ENCODE results near the gene PIM1.
"Not testable (repeated sequence)": the region's sequence is repeated elsewhere in the genome, so short reads cannot be mapped to it uniquely, and the experiment has no call there.

The PIM1 gene

DNA sequence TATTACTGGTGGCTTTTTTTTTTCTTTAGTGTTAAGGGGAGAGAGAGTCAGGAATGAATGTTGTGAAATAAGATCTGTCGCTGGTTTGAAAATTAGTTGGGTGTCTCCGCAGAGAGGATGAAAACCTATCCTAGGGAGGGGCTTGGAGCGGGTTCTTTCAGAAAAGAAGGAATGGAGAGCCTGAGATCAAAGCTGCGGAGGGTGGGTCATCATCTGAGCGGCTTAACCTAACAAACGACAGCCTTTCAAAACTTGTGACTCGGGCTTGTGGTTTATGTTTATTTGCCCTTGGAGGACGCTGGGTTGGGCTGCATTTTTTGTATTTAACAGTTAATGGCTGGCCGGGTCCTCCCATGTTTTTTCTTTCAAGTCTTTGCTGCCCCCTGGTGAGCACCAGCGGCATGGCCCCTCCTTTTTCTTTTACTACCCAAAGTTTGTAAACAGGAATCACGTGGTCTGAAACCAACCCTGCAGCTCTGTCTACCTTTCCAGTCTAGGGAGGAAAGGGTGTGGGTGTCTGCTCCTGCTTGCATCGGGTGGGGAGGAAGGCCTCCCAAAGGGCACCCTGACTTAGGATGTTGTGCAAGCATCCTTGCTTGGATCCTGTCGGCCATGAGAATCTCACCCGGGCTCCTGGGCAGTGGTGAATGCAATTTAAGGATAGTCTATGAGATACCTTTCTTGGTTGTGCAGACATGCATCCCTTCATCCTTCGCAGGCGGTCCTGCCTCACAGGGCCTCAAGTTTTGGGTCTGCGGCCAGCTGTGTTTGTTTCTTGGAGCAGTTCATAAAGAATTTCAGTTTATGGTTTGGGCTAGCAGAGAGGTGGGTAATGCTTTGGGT, 2.2 kb downstream of the PIM1 start:
- peak; percentile 98 for DNase-seq

DNA sequence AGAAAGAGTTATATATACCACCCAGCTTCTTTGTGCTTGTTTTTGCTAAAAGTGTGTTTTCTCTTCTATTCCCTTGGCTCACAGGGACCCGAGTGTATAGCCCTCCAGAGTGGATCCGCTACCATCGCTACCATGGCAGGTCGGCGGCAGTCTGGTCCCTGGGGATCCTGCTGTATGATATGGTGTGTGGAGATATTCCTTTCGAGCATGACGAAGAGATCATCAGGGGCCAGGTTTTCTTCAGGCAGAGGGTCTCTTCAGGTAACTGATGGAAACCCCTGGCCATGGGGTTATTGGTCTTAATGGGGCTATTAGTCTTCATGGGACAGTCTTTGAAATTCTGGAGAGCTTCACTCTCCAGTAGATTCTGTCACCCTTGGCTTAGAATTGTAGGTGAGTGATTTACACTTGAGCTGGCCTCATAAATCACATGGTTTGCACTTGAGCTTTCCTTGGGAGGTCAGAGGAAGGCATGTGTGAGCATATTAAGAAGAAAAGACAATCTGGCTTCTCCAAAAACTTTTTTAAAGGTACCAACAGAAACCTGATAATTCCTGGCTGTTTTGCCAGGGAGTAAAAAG, 3.0 kb downstream of the PIM1 start:
- DNase-seq: peak; percentile 79

DNA sequence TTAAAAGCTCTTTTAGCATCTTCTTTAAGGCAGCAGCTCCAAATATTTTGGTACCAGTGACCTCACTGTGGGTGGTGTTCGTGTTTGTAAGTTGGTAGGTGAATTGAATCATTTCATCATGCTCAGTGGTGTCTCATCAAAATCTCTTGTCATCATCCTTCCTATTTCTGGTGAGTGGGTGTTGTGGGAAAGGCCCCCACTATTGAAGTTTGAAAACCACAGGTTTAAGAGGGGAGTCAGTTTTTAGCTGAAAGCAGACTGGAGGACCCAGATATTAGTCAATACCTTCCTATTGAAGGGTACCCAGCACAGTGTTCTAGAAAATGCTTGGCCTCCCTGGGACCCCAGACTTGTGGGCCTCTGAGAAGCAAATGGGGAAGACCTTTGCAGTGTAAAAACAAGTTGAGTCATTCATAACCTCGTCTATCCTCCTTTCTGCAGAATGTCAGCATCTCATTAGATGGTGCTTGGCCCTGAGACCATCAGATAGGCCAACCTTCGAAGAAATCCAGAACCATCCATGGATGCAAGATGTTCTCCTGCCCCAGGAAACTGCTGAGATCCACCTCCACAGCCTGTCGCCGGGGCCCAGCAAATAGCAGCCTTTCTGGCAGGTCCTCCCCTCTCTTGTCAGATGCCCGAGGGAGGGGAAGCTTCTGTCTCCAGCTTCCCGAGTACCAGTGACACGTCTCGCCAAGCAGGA, 3.7 kb downstream of the PIM1 start:
- peak; percentile 87 for DNase-seq

DNA sequence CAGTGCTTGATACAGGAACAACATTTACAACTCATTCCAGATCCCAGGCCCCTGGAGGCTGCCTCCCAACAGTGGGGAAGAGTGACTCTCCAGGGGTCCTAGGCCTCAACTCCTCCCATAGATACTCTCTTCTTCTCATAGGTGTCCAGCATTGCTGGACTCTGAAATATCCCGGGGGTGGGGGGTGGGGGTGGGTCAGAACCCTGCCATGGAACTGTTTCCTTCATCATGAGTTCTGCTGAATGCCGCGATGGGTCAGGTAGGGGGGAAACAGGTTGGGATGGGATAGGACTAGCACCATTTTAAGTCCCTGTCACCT, 4.2 kb downstream of the PIM1 start:
- no peak for DNase-seq

DNA sequence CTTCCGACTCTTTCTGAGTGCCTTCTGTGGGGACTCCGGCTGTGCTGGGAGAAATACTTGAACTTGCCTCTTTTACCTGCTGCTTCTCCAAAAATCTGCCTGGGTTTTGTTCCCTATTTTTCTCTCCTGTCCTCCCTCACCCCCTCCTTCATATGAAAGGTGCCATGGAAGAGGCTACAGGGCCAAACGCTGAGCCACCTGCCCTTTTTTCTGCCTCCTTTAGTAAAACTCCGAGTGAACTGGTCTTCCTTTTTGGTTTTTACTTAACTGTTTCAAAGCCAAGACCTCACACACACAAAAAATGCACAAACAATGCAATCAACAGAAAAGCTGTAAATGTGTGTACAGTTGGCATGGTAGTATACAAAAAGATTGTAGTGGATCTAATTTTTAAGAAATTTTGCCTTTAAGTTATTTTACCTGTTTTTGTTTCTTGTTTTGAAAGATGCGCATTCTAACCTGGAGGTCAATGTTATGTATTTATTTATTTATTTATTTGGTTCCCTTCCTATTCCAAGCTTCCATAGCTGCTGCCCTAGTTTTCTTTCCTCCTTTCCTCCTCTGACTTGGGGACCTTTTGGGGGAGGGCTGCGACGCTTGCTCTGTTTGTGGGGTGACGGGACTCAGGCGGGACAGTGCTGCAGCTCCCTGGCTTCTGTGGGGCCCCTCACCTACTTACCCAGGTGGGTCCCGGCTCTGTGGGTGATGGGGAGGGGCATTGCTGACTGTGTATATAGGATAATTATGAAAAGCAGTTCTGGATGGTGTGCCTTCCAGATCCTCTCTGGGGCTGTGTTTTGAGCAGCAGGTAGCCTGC, 4.8 kb downstream of the PIM1 start:
- DNase-seq: peak; percentile 80

DNA sequence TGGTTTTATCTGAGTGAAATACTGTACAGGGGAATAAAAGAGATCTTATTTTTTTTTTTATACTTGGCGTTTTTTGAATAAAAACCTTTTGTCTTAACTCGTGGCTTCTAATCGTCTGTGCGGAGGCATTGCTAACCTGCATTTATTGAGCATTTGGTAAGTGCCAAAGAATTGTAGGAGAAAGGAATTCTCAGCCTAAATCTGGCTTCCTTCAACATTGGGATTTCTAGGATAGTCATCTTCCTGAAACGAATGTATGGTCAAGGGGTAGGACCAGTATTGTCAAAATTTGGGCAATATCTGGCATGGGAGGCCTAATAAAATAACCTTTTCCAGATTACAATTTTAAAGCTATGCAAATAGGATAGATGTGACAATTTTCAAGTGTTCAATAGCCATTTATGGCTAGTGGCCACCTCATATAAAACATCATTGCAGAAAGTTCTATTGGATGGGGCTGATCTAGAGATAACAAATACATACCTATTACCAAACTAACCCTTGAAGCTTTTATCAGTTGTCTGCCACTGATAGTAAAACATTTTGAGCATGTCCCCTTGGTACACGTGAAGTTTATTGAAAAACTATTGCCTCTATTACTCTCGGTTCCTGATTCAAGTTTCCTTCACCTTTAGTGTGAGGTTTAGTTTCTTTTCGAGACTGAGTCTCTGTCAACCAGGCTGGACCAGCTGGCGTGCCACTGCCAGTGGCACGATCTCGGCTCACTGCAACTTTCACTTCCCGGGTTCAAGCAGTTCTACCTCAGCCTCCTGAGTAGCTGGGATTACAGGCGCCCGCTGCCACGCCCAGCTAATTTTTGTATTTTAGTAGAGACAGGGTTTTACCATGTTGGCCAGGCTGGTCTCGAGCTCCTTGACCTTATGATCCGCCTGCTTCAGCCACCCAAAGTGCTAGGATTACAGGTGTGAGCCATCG, 5.6 kb downstream of the PIM1 start:
- peak; percentile 96 for DNase-seq

DNA sequence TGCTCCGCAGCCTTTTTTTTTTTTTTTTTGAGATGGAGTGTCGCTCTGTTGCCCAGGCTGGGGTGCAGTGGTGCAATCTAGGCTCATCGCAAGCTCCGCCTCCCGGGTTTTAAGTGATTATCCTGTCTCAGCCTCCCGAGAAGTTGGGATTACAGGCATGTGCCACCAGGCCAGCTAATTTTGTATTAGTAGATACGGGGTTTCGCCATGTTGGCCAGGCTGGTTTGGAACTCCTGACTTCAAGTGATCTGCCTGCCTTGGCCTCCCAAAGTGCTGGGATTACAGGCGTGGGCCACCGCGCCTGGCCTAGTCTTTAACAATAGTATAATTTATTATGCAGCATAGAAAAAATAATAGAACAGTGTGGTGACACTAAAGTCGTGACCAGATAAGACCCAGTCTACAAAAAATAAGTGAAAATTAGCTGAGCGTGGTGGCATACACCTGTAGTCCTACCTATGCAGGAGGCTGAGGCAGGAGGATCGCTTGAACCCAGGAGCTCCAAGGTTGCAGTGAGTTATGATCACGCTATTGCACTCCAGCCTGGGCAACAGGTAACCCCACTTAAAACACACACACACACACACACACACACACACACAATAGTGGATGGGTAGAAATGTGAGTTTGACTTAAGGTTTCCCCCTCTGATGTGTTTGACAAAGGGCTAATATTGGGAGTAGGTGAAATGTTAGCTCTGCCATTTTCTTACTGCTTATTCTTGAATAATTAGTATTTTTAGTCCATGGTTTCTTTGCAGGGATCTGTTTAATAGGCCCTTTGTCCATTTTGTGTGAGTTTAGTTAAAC, 6.5 kb downstream of the PIM1 start:
- peak; percentile 96 for DNase-seq

DNA sequence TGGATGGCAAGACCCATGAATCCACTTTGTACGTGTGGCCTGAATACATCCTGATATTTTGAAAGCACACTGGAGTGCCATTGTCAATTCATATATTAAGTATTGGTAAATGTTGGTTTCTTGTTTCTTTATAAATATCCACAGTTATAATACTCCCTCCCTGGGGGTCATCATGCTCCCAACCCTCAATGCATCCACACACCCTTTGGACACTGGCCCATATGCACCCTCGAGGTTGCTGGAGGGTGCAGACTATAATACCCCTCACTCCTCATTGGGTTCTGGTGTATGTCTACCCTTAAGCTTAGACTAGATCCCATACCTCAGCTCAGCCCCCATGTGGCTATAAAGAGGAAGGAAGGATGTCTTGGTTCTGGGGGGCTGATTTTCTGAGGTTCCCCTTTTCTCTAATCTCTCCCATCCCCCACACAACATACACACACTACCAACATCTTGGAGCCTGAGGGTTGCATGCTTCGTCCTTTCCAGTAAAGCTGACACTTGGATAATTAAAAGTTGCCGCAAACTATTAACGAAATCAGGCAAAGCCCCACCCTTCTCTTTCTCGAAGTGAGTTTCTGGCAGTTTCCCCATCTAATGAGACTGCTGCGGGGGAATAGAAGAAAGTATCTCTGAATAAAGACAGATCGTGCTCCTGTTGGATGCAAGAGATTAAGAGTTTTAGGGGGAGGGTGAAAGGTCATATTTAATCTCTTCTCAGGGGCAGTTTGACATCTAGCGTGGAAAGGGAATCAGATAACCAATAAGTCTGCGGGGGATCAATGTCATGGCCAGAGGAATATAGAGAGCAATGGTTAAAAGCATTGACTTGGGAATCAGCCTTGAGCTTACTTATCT, 7.4 kb downstream of the PIM1 start:
- peak; percentile 97 for DNase-seq

DNA sequence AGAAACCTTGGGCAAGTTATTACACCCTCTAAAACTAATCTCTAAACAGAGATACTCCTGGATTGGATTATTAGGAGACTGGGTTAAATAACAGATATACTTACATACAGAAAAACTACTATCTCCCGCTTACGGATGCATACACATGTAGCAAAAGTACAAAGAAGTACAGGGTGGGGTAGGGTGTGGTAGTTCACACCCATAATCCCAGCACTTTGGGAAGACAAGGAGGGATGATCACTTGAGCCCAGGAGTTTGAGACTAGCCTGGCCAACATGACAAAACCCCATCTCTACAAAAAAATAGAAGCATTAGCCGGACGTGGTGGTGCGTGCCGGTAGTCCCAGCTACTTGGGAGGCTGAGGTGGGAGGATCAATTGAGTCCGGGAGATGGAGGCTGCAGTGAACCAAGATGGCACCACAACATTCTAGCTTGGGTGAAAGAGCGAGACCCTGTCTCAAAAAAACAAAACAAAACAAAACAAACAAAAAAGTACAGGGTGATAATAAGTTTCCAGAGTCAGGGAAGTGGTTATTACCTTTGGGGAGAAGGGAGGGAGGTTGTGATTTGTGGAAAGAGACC, 8.1 kb downstream of the PIM1 start:
- DNase-seq: no peak

DNA sequence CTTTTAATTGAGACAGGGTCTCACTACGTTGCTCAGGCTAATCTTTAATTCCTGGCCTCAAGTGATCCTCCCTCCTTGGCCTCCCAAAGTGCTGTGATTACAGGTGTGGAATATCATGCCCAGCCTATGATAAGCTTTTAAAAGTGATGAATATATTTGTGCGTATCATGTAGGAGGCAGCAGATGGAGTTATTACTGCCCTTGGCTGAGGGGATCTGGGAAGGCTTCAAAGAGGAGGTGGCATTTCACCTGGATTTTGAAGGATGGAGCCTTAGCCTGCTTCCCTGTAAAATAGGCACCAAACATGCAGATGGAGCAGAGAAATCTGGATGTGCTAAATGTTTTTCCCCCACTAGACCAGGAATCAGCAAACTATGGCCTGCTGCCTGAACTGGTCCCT, 10.1 kb downstream of the PIM1 start:
- DNase-seq: no peak

DNA sequence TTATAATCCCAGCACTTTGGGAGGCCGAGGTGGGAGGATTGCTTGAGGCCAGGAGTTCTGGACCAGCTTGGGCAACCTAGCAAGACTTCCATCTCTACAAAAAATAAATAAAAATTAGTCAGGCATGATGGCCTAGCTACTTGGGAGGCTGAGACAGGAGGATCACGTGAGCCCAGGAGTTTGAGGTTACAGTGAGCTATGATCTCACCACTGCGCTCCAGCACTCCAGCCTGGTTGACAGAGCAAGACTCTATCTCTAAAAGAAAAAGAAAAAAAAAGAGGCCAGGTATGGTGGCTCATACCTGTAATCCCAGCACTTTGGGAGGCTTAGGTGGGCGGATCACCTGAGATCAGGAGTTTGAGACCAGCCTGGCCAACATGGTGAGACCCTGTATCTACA, 10.7 kb downstream of the PIM1 start:
- not testable (repeated sequence) for DNase-seq

DNA sequence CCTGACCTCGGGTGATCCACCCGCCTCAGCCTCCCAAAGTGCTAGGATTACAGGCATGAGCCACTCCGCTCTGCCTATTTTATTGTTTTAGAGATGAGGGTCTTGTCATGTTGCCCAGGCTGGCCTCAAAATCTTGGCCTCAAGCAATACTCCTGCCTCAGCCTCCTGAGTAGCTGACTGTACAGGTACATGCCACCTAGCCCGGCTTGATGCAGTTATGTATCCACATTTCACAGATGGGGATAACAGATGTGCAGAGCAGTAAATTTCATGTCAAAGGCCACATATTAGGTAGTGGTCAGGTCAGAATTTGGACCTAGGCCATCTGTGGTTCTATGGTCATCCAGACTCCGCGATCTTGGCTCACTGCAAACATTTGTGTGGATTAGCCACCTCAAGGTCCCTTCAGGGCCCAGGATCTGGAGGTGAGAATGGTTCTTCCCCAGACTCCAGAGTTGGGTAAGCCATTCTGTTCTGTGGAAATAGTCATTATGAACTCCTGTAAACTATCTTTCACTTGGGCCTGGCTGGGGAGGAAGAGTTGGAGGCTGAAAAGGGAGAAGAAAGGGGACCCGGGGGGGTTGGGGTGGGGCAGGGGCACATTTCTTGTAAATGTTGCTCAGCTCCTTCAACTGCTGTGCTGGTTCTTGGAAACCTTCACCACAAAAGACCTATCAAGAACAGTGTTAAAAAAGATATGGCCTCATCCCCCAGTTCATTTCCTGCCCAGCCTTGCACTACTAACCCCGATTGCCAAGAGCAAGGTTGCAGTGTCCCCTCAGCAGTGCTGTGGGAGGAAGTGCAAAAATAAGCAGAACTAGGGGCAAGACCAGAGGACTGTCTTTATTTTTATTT, 13.0 kb downstream of the PIM1 start:
- DNase-seq: peak; percentile 99

DNA sequence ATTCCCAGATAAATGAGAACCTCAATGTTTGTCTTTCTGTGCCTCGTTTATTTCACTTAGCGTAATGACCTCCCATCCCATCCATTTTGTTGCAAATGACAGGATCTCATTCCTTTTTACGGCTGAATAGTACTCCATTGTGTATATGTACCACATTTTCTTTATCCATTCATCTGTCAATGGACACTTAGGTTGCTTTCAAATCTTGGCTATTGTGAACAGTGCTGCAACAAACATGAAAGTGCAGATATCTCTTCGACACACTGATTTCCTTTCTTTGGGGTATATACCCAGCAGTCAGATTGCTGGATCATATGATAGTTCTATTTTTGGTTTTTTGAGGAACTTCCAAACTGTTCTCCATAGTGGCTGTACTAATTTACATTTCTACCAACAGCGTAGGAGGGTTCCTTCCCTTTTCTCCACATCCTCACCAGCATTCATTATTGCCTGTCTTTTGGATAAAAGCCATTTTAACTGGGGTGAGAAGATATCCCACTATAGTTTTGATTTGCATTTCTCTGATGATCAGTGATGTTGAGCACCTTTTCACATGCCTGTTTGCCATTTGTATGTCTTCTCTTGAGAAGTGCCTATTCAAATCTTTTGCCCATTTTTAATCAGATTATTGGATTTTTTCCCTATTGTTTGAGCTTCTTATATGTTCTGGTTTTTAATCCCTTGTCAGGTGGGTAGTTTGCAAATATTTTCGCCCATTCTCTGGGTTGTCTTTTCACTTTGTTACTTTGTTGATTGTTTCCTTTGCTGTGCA, 16.2 kb downstream of the PIM1 start:
- DNase-seq: peak; percentile 93

DNA sequence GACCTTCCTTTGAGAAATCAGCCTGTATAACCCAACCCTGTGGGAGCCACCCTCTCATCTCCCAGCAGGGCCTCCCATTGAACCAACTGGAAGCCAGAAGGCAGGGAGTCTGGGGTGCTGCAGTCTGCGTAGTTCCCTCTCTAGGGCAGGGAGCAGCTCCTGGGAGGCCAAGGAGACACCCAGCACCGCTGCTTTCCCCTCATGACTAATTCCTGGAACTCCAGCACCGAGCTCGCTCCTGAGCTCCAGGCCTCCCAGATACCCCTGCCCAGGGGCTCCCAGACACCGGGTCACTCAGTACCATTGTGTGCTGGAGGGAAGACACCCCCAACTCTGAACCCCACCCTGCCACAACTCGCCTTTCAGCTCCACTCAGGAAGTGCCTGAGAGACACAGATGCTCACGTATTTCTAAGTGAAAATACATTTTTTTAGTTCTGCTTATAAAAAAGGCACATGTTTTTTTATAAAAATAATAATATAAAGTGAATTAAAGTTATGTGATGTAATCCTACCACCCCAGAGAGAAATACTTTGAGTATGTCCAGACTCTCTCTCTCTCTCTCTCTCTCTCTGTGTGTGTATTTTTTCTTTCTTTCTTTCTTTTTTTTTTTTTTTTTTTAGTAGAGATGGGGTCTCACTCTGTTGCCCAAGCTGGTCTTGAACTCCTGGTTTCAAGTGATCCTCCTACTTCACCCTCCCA, 17.5 kb downstream of the PIM1 start:
- no peak for DNase-seq

DNA sequence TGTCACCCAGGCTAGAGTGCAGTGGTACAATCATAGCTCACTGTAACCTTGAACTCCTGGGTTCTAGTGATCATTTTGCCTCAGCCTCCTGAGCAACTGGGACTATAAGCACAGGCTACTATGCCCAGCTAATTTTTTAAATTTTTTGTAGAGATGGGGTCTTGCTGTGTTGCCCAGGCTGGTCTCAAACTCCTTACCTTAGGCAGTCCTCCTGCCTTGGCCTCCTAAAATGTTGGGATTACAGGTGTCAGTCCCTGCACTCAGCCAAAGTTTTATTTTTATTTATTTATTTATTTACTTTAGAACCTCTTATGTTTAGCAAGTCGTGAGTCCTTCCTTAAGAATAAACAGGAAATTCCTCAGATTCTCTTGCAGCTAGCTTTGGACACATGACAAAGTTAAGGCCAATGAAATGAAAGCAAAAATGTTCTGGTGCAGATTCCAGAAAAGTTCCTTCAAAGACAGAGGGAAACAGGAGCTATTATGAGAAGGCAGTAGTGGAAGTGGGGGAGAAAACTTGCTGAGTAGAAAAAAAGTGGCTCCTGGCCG, 19.1 kb downstream of the PIM1 start:
- no peak for DNase-seq

DNA sequence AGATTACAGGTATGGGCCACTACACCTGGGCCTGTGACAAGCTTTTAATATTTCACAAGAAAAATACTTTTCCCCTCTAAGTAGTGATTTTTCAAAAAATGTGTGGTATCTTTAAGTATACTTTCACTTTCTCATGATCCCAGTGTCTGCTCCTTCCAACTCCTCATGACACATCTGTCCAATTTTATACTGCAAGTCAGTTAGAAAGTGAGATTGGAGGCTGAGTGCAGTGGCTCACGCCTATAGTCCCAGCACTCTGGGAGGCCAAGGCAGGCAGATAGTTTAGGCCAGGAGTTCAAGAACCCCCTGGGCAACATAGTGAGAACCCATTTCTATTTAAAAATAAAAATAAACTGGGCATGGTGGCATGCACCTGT, 20.2 kb downstream of the PIM1 start:
- peak; percentile 84 for DNase-seq

DNA sequence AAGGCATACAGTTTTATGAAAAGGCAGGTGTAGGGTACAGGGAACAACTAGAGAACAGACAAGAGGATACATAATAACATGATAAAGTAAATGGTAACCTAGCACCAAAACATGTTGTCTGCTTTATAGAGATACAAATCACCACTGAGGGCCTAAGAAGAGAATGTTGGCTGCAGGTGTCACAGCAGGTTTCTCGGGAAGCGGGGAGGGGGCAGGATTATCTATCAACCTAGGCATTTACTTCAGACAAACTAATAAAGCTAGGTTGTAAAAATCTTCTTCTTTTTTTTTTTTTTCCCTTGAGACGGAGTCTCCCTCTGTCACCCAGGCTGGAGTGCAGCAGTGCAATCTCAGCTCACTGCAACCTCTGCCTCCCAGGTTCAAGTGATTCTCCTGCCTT, 22.7 kb downstream of the PIM1 start:
- DNase-seq: no peak

Data from OCI-M1 (cell line).